Left lung (tissue), 10 donors: ENCODE measurements around the gene SPTLC3. TPM values are rescaled to one million over a fixed set of nuclear protein-coding genes. Genes with fewer than 3 reads are reported as not detected.

Experiments
- ATAC-seq: fragments of 200-7000 bp; cut with Tn5 transposase; one replicate; pipeline ENCODE4 v1.9.1; 2020; ENCODE audit warnings: moderate library complexity
- DNase-seq, 4 donors: peaks; one replicate each; pipeline ENCODE4 v3.0.0-alpha.2; 2013 to 2020
- H3K27ac ChIP-seq, 2 donors: fragments of 200-600 bp; sonication (generic) in 1 of 2; one replicate each; pipeline versions ENCODE4 v1.5.0 to v1.8.0; 2020 to 2021
- H3K27me3 ChIP-seq, 2 donors: fragments of 200-600 bp; sonication (generic) in 1 of 2; one replicate each; pipeline versions ENCODE4 v1.5.0 to v1.8.0; 2020 to 2021
- H3K36me3 ChIP-seq, 2 donors: fragments of 200-600 bp; sonication (generic) in 1 of 2; one replicate each; pipeline versions ENCODE4 v1.5.0 to v1.8.0; 2020 to 2021
- H3K4me1 ChIP-seq, 2 donors: fragments of 200-600 bp; one replicate each; pipeline ENCODE4 v1.8.0; 2021
- H3K4me3 ChIP-seq, 2 donors: fragments of 200-600 bp; sonication (generic) in 1 of 2; one replicate each; pipeline versions ENCODE4 v1.5.0 to v1.8.0; 2020 to 2021; ENCODE audit warnings: mild to moderate bottlenecking in 1 of 2
- H3K9me3 ChIP-seq, 2 donors: fragments of 200-600 bp; sonication (generic) in 1 of 2; one replicate each; pipeline versions ENCODE4 v1.5.0 to v1.8.0; 2020 to 2021
- intact Hi-C, 2 donors: fragments of 100-400 bp; cut with DNase I; formaldehyde crosslinking; loops; one replicate each; pipeline versions ENCODE4 v1.11.2 to v1.14.2; 2022
- polyA plus RNA-seq, 6 donors: library from polyadenylated mRNA; unstranded; fragments of 120-200 nt; gene quantifications; one replicate each; pipeline ENCODE4 v1.2.1, GENCODE V29; 2013; ENCODE audit not compliant: insufficient read length in 6 of 6
- total RNA-seq, 2 donors: library from RNA; stranded (reverse); fragmentation: NEBNext Ultra II Directional; extraction: Animal tissue kit (Norgen Biotek cat#: 25700); gene quantifications; one replicate each; pipeline ENCODE4 v1.2.1, GENCODE V29; 2021
- TF ChIP-seq, protein P1 (sequence below), 2 donors: fragments of 200-600 bp; sonication (generic) in 1 of 2; IDR thresholded peaks; one replicate each; pipeline versions ENCODE4 v1.5.0 to v1.8.0; 2021; ENCODE audit warnings: antibody characterized with exemption in 2 of 2
- donor health status: DM: no; HTN: yes; CAD: no.
- donor health status: DM: no; HTN: no; CAD: no.

Gene SPTLC3
- total and polyA plus RNA-seq, 8 donors = 10.4 to 25.0 (median 13.9) TPM

DNA sequence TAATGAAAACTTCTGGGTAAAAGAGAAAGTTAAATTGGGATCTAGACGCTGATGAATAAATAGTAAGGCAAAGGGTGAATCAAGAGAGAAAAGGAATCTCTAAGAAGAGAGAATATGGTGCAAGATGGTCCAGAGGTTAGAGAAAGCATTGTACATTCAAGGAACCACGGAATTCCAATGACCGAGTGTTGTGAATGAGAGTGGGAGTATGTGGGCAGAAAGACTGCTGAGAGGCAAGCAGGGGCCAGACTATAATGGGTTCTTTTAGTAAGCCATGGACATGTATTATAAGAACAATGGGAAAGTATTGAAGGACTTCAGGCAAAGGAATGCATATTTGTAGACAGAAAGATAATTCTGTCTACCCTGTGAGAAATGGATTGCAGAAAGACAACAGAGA is 45.2 kb downstream of the SPTLC3 start:
- TF ChIP-seq, protein P1, sequence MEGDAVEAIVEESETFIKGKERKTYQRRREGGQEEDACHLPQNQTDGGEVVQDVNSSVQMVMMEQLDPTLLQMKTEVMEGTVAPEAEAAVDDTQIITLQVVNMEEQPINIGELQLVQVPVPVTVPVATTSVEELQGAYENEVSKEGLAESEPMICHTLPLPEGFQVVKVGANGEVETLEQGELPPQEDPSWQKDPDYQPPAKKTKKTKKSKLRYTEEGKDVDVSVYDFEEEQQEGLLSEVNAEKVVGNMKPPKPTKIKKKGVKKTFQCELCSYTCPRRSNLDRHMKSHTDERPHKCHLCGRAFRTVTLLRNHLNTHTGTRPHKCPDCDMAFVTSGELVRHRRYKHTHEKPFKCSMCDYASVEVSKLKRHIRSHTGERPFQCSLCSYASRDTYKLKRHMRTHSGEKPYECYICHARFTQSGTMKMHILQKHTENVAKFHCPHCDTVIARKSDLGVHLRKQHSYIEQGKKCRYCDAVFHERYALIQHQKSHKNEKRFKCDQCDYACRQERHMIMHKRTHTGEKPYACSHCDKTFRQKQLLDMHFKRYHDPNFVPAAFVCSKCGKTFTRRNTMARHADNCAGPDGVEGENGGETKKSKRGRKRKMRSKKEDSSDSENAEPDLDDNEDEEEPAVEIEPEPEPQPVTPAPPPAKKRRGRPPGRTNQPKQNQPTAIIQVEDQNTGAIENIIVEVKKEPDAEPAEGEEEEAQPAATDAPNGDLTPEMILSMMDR (IDR thresholded peaks at IDR 0.05) = no peak
- no peaks in the 10 kb centered on the region for H3K27me3 ChIP-seq
- intact Hi-C loops = no loop called here
- H3K4me1 ChIP-seq = no peaks in the 10 kb centered on the region
- H3K27ac ChIP-seq = no peak overlapping the region
- H3K4me3 ChIP-seq = no peak overlapping the region
- H3K36me3 ChIP-seq = no peaks in the 10 kb centered on the region
- DNase-seq (no peak), ATAC-seq (no peak)
- H3K9me3 ChIP-seq = no peaks in the 10 kb centered on the region

DNA sequence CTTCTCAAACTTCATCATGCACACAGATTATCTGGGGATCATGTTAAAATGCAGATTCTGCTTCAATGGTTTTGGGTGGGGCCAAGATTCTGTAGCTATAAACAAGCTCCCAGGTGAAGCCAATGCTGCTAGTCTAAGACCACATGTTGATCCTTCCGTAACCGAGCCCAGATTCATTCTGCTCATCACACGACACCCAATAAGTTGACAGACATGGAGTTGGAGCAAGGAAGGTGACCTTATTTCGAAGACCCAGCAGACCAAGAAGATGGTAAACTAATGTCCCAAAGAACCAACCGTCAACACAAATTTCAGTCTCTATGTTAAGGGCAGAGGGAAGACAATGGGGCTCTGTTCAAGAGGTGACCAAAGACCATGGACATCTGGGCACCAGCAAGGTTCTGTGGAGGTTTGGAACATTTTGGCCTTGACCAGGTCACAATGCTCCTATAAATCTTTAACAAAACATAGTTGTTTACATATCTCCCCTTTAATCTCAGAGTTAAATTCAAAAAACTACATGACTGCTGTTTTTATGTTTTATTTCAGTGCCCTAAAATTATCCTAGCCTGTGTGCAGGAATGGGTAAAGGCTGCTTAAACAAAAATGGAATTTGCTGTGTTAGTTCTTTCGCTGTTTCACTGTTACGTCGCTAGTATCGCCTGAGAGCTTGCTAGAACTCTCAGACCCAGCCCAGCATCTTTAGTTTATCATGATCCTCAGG is 50.1 kb downstream of the SPTLC3 start:
- TF ChIP-seq, protein P1 (IDR thresholded peaks at IDR 0.05) = no peak
- no peaks in the 10 kb centered on the region for H3K27me3 ChIP-seq
- H3K36me3 ChIP-seq = no peaks in the 10 kb centered on the region
- no peak for DNase-seq
- H3K27ac ChIP-seq = no peak overlapping the region
- H3K4me1 ChIP-seq = no peaks in the 10 kb centered on the region
- no peak for ATAC-seq
- H3K4me3 ChIP-seq = no peak overlapping the region
- intact Hi-C loops = no loop called here
- no peaks in the 10 kb centered on the region for H3K9me3 ChIP-seq

DNA sequence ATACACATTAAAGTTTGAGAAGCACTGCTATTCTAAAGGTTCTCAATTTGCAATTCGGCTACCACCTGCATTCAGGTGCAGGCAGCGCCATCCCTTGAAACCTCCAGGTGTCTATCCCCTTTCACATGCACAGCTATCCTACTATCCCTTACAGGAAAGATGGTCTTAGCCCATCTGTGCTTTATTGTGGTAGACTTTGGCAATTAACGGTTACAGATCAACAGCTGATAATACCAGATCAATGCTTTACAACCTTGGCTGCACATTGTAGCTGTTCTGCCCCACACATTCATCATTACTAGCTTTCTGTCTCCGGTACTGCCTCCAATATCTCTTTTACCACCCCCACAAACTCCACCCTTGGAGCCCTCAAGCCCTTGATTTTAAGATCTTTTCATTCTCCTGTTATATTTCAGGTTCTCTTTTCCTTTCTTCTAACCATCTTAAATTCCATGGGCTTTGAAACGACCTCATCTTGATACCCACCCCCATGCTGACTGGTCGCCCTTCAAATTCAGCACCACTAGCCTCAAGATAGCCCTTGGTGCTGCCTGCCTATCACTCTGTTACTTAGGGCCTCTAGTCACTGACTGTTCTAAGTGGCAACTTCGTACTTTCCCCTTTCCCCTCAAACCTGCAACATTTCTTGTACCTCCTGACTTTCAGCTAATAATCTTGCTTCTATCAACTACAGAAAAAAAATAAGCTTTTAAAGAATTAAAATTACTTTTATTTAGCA is 50.8 kb downstream of the SPTLC3 start:
- H3K4me1 ChIP-seq = no peaks in the 10 kb centered on the region
- no peaks in the 10 kb centered on the region for H3K36me3 ChIP-seq
- intact Hi-C loops = no loop called here
- TF ChIP-seq, protein P1 (IDR thresholded peaks at IDR 0.05) = no peak
- no peaks in the 10 kb centered on the region for H3K27me3 ChIP-seq
- no peaks in the 10 kb centered on the region for H3K9me3 ChIP-seq
- no peak overlapping the region for H3K27ac ChIP-seq
- DNase-seq = no peak
- no peak overlapping the region for H3K4me3 ChIP-seq
- ATAC-seq = no peak

DNA sequence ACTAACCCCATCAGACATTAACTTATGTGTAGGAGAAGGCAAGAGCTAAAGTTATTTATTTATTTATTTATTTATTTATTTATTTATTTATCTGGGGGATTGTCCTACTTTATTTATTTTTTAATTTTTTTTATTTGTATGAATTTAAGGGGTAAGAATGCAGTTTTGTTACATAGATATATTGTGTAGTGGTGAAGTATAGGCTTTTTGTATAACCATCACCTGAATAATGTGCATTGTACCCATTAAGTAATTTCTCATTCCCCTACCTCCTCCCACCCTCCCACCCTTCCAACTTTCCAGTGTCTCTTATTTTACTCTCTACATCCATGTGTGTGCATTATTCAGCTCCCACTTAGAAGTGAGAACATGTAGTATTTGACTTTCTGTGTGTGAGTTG is 51.6 kb downstream of the SPTLC3 start:
- no peaks in the 10 kb centered on the region for H3K27me3 ChIP-seq
- H3K9me3 ChIP-seq = no peaks in the 10 kb centered on the region
- intact Hi-C loops = no loop called here
- TF ChIP-seq, protein P1 (IDR thresholded peaks at IDR 0.05) = no peak
- no peak overlapping the region for H3K27ac ChIP-seq
- DNase-seq (no peak), ATAC-seq (no peak)
- no peak overlapping the region for H3K4me3 ChIP-seq
- no peaks in the 10 kb centered on the region for H3K4me1 ChIP-seq
- H3K36me3 ChIP-seq = no peaks in the 10 kb centered on the region

DNA sequence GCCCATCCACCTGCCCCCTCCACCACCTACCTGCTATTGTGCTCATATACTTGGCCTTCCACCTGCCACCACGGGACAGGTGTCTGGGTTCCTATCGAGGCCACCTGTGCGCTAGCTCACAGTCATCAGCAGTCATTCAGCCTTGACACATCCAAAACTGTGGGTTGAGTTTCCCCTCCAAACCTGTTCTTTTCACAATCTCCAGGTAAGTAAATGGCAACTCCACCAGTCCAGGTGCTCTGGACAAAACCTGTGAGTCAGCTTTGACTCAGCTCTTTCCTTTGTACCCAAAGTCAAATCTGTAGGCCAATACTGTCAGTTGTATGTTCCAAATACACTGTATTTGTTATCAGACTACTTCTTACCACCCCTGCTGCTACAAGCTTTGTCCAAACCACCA is 52.6 kb downstream of the SPTLC3 start:
- no peak overlapping the region for H3K4me3 ChIP-seq
- H3K9me3 ChIP-seq = peaks cover 0 to 5% of the 10 kb centered on the region in 2 donors
- TF ChIP-seq, protein P1 (IDR thresholded peaks at IDR 0.05) = no peak
- H3K27ac ChIP-seq = no peak overlapping the region
- H3K27me3 ChIP-seq = no peaks in the 10 kb centered on the region
- DNase-seq (no peak), ATAC-seq (no peak)
- no peaks in the 10 kb centered on the region for H3K4me1 ChIP-seq
- H3K36me3 ChIP-seq = no peaks in the 10 kb centered on the region
- intact Hi-C loops = no loop called here
